GM12891 (cell line): ENCODE measurements around the gene PNPLA6.

ENCODE experiments used
- DNase-seq: peaks from one replicate; pipeline ENCODE4 v3.0.0; 2011; ENCODE audit warnings: low spot score; ENCODE audit not compliant: insufficient read length
- FAIRE-seq: peaks from 2 replicates; lab custom pipeline; 2011; peaks lifted over from hg19 to GRCh38; lab: Jason Lieb, UNC
- PAX5 ChIP-seq: IDR thresholded peaks from 2 replicates; pipeline ENCODE4 v1.6.1; 2011; ENCODE audit warnings: low read length, moderate library complexity, mild to moderate bottlenecking; ENCODE audit not compliant: insufficient read depth, severe bottlenecking
- POLR2A ChIP-seq: IDR thresholded peaks from 2 replicates; pipeline ENCODE4 v1.6.1; 2011; ENCODE audit warnings: low read depth, low read length, control low read depth
- POLR2AphosphoS5 ChIP-seq: IDR thresholded peaks from 2 replicates; pipeline ENCODE4 v1.6.1; 2011; ENCODE audit warnings: low read depth, low read length, control low read depth
- POU2F2 ChIP-seq: IDR thresholded peaks from 2 replicates; pipeline ENCODE4 v1.6.1; 2011; ENCODE audit warnings: low read depth, mild to moderate bottlenecking, control low read depth, low read length, moderate library complexity
- SPI1 ChIP-seq: IDR thresholded peaks from 2 replicates; pipeline ENCODE4 v1.6.1; 2011; ENCODE audit warnings: low read depth, low read length, control low read depth
- TAF1 ChIP-seq: IDR thresholded peaks from 2 replicates; pipeline ENCODE4 v1.6.1; 2011; ENCODE audit warnings: low read depth, low read length, control low read depth

The PNPLA6 gene

DNA sequence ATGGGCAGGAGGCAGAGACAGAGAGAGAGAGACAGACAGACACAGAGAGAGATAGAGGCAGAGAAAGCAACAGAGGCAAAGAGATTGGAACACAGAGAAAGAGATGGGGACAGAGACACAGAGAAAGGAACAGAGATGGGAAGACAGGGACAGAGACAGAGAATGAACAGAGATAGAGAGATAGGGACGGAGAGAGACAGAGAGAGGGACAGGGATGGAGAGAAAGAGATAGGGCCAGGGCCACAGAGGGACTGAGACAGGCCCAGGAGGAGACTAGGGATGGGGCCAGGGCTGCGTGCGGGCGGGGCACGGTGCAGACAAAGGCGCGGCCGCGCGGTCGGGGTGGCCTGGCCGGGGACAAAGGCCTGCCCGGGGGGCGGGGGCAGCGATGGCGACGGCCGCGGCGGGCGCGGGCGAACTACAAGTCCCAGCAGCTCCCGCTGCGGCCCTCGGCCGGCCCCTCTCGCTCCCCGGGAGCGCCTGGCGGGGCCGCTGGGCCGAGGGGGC is 19.8 kb upstream of the PNPLA6 start, which contains the start of gene ZNF358:
TSS of gene ZNF358 (plus strand) at position 459 of the 507 bp plus-strand sequence. CDS start 3,140 bp downstream, outside the sequence.
- peak; percentile 72 for FAIRE-seq
- TF ChIP-seq SPI1 (no peak), PAX5 (no peak), POU2F2 (no peak)
- peak; percentile 92 for DNase-seq

GRCh38 chr19:7516333-7516732 is 19.2 kb upstream of the PNPLA6 start:
- TF ChIP-seq SPI1 (no peak), POLR2AphosphoS5 (no peak), TAF1 (no peak), PAX5 (no peak), POU2F2 (no peak), POLR2A (no peak)
- DNase-seq, result no peak
- FAIRE-seq, result no peak

- no peak for TF ChIP-seq POLR2AphosphoS5
- TF ChIP-seq TAF1, result no peak
- no peak for TF ChIP-seq SPI1
- no peak for TF ChIP-seq POLR2A
- no peak for TF ChIP-seq POU2F2
- no peak for TF ChIP-seq PAX5
Measured at GRCh38 chr19:7516878-7517277, 18.6 kb upstream of the PNPLA6 start.

GRCh38 chr19:7519361-7520130 is 16.0 kb upstream of the PNPLA6 start:
- no peak for TF ChIP-seq POU2F2
- TF ChIP-seq POLR2A, result no peak
- DNase-seq, result no peak
- FAIRE-seq, result no peak

More at GRCh38 chr19:7516878-7517277, 18.6 kb upstream of the PNPLA6 start:
- FAIRE-seq (no peak), DNase-seq (no peak)

GRCh38 chr19:7520131-7521051 is 15.1 kb upstream of the PNPLA6 start:
- no peak for TF ChIP-seq PAX5
- no peak for TF ChIP-seq POLR2A
- TF ChIP-seq POLR2AphosphoS5, result no peak
- TF ChIP-seq POU2F2, result no peak
- TF ChIP-seq TAF1, result no peak
- TF ChIP-seq SPI1, result no peak
- FAIRE-seq (no peak), DNase-seq (no peak)

GRCh38 chr19:7521551-7522071 is 13.9 kb upstream of the PNPLA6 start:
- DNase-seq (no peak), FAIRE-seq (no peak)
- TF ChIP-seq TAF1 (no peak), POLR2AphosphoS5 (no peak), POLR2A (no peak), PAX5 (no peak)

- peak; percentile 100 for FAIRE-seq
- TF ChIP-seq TAF1 (peak; percentile 78), PAX5 (peak; percentile 41), POLR2AphosphoS5 (0 out of 2 replicates have a peak, but pooled peaks have one; percentile 22), POLR2A (0 out of 2 replicates have a peak, but pooled peaks have one; percentile 30), POU2F2 (peak; percentile 80), SPI1 (peak; percentile 3; the same call in 1 of the 2 replicates)
Measured at GRCh38 chr19:7522072-7522922, 13.2 kb upstream of the PNPLA6 start, which contains the start of gene MCOLN1. Gene MCOLN1 (plus strand): TSS chr19:7522624. CDS start chr19:7522751, 127 bp downstream.

DNA sequence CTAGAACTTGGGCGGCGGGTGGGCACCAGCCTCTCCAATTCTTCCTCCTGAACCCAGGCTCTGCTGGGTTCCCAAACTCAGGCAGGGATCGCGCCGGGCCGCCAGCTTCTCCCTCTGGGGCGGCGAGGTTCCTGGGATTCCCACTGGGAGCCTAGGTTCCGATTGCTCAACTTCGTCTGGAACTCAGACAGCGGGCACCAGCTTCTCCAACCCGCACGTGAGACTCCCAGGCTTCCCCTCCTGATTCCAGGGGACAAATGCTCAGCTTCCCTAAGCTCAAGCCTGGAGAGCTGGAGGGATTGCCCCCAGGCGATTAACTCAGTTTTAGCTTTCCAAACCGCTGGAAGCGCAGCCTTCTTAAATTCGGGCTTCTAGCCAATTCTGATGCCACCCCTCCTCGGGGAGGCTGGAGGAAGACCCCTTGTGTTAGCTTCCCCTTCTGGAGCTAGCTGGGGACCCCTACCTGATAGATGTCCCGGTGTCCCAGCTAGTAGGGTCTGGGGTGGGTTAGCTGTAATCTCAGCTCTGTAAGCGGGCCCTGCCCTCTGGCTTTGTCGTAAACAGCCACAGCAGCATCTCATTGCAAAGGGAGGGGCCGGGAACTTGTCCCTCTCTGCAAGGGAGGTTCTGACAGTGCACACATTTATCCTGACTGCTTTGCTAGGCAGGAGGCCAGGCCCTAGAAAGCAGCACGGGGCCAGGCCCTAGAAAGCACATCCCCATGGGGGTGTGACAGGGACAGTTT is 12.4 kb upstream of the PNPLA6 start:
- TF ChIP-seq POLR2A (no peak), POLR2AphosphoS5 (no peak)
- FAIRE-seq (no peak), DNase-seq (no peak)

More at GRCh38 chr19:7522072-7522922, 13.2 kb upstream of the PNPLA6 start, which contains the start of gene MCOLN1:
- peak; percentile 100 for DNase-seq

DNA sequence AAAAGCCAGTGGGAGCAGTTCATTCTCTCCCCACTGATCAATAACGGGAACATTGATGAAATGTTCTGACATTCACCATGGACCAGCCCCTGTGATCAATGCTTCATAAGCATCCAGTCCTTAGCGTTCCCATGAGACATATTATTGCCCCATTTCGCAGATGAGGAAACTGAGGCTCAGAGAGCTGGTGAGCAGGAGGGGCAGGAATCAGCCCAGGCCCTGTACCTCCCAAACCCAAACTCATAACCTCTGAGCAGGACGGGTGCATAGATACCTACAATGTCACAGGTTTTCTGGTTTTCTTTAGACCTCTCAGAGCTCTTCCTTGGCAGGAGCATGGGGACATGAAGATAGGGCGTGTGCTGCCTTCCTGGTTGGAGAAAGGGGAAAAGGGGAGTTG is 11.0 kb upstream of the PNPLA6 start:
- TF ChIP-seq TAF1 (no peak), SPI1 (no peak), POU2F2 (no peak), PAX5 (no peak), POLR2A (no peak), POLR2AphosphoS5 (no peak)
- FAIRE-seq (no peak), DNase-seq (no peak)
